Neural crest cell (in vitro differentiated cells): ENCODE data around the gene SMIM1. TPM values are rescaled to one million over a fixed set of nuclear protein-coding genes. Genes with fewer than 3 reads are reported as not detected.

Source experiments
- DNase-seq: peaks from one replicate; pipeline ENCODE4 v3.0.0; 2021; ENCODE audit warnings: low read depth, mixed read lengths, low spot score
- H3K27ac Mint-ChIP-seq: one replicate; pipeline ENCODE4 v1.8.0; 2021; ENCODE audit warnings: mild to moderate bottlenecking, mixed read lengths; ENCODE audit not compliant: unreplicated experiment
- H3K27me3 Mint-ChIP-seq: 2 replicates; pipeline ENCODE4 v1.8.0; 2021; ENCODE audit warnings: low read depth, mild to moderate bottlenecking, mixed read lengths
- H3K36me3 Mint-ChIP-seq: 2 replicates; pipeline ENCODE4 v1.8.0; 2021; ENCODE audit warnings: low read depth, mild to moderate bottlenecking, mixed read lengths
- H3K4me1 Mint-ChIP-seq: 2 replicates; pipeline ENCODE4 v1.8.0; 2021; ENCODE audit warnings: mixed read lengths
- H3K4me3 Mint-ChIP-seq: one replicate; pipeline ENCODE4 v1.8.0; 2021; ENCODE audit warnings: mild to moderate bottlenecking, mixed read lengths
- H3K9me3 Mint-ChIP-seq: 2 replicates; pipeline ENCODE4 v1.8.0; 2021; ENCODE audit warnings: mixed read lengths
- CTCF ChIP-seq: fragments of 200-600 bp; sonication (generic); conservative IDR thresholded peaks from 2 replicates; pipeline ENCODE4 v1.5.0; 2021; ENCODE audit warnings: antibody characterized with exemption, mild to moderate bottlenecking
- total RNA-seq: library from RNA; stranded (reverse); gene quantifications from 2 replicates; pipeline ENCODE4 v1.2.1, GENCODE V29; 2021

Gene SMIM1
- total RNA-seq, 1 donor from 2014 or later = 4.7 TPM

GRCh38 chr1:3774276-3774945 lies 1.9 kb downstream of the SMIM1 start:
- peaks cover 11% of the 10 kb centered on the region for H3K4me1 Mint-ChIP-seq
- TF ChIP-seq CTCF = no peak
- no peaks in the 10 kb centered on the region for H3K36me3 Mint-ChIP-seq
- H3K9me3 Mint-ChIP-seq = no peaks in the 10 kb centered on the region
- H3K4me3 Mint-ChIP-seq = no peak overlapping the region
- no peak overlapping the region for H3K27ac Mint-ChIP-seq
- DNase-seq = no peak
- no peaks in the 10 kb centered on the region for H3K27me3 Mint-ChIP-seq

GRCh38 chr1:3774946-3775489 lies 2.5 kb downstream of the SMIM1 start:
- no peaks in the 10 kb centered on the region for H3K27me3 Mint-ChIP-seq
- DNase-seq = no peak
- H3K36me3 Mint-ChIP-seq = peaks cover 4% of the 10 kb centered on the region
- H3K4me3 Mint-ChIP-seq = peak overlapping the region; percentile 76
- no peak for TF ChIP-seq CTCF
- H3K27ac Mint-ChIP-seq = no peak overlapping the region
- H3K9me3 Mint-ChIP-seq = no peaks in the 10 kb centered on the region
- peaks cover 11% of the 10 kb centered on the region for H3K4me1 Mint-ChIP-seq

- Mint-ChIP-seq H3K27ac (no peak overlapping the region), H3K4me1 (peaks cover 11% of the 10 kb centered on the region), H3K36me3 (peaks cover 9% of the 10 kb centered on the region), H3K4me3 (peak overlapping the region; percentile 76), H3K27me3 (no peaks in the 10 kb centered on the region), H3K9me3 (no peaks in the 10 kb centered on the region)
- peak; percentile 43 for TF ChIP-seq CTCF
- DNase-seq = peak; percentile 33
These were observed 3.1 kb downstream of the SMIM1 start for GRCh38 chr1:3775490-3776230.

- Mint-ChIP-seq H3K9me3 (no peaks in the 10 kb centered on the region), H3K36me3 (peaks cover 9% of the 10 kb centered on the region), H3K4me1 (peaks cover 11% of the 10 kb centered on the region), H3K4me3 (peak overlapping the region; percentile 51), H3K27ac (peak overlapping the region; percentile 19), H3K27me3 (no peaks in the 10 kb centered on the region)
- no peak for TF ChIP-seq CTCF
- DNase-seq = no peak
These were observed 3.8 kb downstream of the SMIM1 start for GRCh38 chr1:3776231-3776961.

GRCh38 chr1:3777078-3777547 lies 4.6 kb downstream of the SMIM1 start:
- H3K4me3 Mint-ChIP-seq = no peak overlapping the region
- peaks cover 11% of the 10 kb centered on the region for H3K4me1 Mint-ChIP-seq
- H3K27me3 Mint-ChIP-seq = no peaks in the 10 kb centered on the region

More at GRCh38 chr1:3777078-3777547, 4.6 kb downstream of the SMIM1 start:
- Mint-ChIP-seq H3K36me3 (peaks cover 9% of the 10 kb centered on the region), H3K9me3 (no peaks in the 10 kb centered on the region), H3K27ac (no peak overlapping the region)
- DNase-seq = no peak
- TF ChIP-seq CTCF = no peak
